Fibroblast of pulmonary artery (primary cell): ENCODE results near the gene TRIB2.
A peak's percentile ranks its signal among the peaks of the same experiment; 100 is the strongest.

ENCODE experiments used
- DNase-seq: peaks from one replicate; pipeline ENCODE4 v3.0.0-alpha.2; 2010; ENCODE audit warnings: low read depth
- H3K4me3 ChIP-seq: replicated peaks from 2 replicates; pipeline ENCODE4 v1.5.1; 2011; ENCODE audit warnings: low read depth, mild to moderate bottlenecking, control low read depth, low read length, moderate library complexity
- TF ChIP-seq, protein P1 (sequence below): IDR thresholded peaks from 2 replicates; pipeline ENCODE4 v1.5.1; 2011; ENCODE audit warnings: mild to moderate bottlenecking, control low read depth, low read length, inconsistent platforms; ENCODE audit errors: missing control alignments

TRIB2 gene

DNA sequence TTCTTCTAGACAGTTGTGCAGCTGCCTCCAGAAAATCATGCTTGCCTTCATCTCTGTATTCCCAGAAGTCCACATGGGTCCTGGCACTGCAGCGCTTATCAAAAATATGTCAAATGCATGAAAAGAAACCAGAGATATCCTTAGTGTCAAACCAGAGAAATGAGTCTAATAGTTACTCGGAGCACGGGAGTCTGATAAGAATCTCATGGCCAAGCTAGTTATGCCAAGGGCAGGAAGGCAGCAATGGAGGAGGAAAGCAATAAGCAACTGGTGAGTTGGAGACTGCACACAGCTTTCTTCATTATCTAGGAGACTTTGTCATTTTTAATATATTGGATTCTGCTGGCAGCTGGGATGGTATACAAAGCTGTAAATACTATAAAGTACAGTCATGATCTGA lies 38.6 kb downstream of the TRIB2 start:
- DNase-seq, result no peak
- H3K4me3 ChIP-seq, result no peak overlapping the region
- TF ChIP-seq, protein P1, sequence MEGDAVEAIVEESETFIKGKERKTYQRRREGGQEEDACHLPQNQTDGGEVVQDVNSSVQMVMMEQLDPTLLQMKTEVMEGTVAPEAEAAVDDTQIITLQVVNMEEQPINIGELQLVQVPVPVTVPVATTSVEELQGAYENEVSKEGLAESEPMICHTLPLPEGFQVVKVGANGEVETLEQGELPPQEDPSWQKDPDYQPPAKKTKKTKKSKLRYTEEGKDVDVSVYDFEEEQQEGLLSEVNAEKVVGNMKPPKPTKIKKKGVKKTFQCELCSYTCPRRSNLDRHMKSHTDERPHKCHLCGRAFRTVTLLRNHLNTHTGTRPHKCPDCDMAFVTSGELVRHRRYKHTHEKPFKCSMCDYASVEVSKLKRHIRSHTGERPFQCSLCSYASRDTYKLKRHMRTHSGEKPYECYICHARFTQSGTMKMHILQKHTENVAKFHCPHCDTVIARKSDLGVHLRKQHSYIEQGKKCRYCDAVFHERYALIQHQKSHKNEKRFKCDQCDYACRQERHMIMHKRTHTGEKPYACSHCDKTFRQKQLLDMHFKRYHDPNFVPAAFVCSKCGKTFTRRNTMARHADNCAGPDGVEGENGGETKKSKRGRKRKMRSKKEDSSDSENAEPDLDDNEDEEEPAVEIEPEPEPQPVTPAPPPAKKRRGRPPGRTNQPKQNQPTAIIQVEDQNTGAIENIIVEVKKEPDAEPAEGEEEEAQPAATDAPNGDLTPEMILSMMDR, result no peak

DNA sequence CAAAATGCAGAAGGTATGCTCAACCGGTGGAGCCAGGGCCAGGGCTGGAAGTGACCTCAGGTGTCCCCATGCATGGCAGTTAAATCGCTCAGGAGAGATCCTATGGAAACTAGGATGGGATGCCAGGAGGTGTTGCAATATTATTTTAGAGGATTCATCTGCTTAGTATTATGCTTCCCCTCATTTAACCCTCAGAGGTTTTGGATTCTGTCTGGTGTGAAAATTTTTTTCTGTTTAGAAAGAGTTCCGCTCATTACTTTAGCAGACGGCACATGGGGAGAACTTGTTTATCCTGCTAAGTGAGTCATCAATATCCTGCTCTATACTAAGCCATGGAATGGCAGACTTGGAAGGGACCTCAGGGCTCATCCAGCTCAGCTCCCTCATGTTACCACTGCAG lies 42.5 kb downstream of the TRIB2 start:
- H3K4me3 ChIP-seq, result no peak overlapping the region
- TF ChIP-seq, protein P1, result no peak
- peak; percentile 69 for DNase-seq

DNA sequence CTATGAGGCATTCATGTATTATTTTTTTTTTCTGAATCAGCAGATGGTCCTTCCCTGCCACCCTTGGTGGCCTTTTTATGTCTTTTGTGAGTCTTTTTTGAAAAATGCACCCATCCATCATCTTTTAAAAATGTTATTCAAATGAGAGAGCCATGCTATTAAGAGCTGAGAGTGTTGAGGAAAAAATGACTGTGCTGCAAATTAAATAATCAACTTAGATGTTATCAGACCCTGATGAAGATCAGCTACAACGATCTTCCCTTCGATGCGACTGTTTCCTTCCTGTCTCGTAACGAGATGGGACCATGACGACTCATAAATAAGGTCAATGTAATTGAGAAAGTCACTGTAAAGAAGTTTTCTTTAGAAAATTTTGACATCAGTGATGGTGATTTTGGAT lies 44.4 kb downstream of the TRIB2 start:
- no peak overlapping the region for H3K4me3 ChIP-seq
- TF ChIP-seq, protein P1, result no peak
- DNase-seq, result no peak

DNA sequence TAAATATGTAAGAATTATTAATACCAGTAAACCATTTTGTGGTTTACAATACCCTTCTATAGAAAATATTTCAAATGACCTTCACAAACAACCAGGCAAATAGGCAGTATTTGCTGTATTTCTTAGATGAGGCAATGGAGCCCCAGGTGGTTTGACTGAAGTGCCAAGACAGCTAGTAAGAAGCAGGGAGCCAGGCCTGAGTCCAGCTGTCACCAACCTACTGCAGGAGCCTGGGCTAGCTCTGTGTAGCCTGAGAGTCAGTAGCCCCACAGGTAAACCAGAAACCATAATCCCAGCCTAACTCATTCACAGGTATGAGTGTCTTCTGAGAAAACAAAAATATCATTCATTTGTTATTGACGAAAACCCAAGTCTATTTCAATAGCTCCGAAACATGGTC lies 45.6 kb downstream of the TRIB2 start:
- H3K4me3 ChIP-seq, result no peak overlapping the region
- TF ChIP-seq, protein P1, result no peak
- no peak for DNase-seq

DNA sequence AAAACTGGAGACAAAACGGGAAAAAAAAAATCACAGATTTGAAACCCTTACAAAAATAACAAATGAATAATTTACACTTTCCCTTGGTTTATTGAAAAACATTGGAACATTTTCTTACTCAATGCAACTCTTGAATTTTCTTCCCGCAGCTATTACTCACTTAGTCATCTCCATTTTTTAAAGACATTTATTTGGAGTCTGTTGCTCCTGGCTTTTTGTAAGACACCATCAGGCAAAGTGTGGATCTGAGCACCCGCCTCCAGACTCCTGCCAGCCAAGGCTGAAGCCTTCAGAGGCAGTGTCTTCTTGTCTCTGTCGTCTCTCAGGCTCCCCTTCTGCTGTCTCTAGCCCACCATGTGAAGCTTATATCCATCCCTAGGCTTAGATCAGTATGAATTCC lies 46.2 kb downstream of the TRIB2 start:
- TF ChIP-seq, protein P1, result no peak
- no peak overlapping the region for H3K4me3 ChIP-seq
- DNase-seq, result no peak

DNA sequence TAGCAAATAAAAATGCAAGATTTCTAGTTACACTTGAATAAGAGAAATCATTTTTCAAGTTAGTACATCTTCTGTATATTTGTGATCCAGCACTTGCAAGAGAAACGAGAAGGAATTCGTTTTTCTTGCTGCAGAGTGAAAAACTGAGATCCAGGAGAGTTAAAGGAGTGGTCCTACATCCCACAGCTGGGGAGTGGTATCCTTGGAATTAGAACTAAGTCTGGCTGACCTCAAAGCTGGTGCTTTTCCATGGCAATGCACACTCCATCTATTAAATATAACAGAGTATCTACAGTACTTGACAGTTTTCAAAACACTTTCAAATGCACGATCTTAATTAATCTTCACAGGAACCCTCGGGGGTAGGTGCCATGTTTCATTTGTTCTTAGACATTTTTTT lies 46.8 kb downstream of the TRIB2 start:
- TF ChIP-seq, protein P1, result no peak

DNA sequence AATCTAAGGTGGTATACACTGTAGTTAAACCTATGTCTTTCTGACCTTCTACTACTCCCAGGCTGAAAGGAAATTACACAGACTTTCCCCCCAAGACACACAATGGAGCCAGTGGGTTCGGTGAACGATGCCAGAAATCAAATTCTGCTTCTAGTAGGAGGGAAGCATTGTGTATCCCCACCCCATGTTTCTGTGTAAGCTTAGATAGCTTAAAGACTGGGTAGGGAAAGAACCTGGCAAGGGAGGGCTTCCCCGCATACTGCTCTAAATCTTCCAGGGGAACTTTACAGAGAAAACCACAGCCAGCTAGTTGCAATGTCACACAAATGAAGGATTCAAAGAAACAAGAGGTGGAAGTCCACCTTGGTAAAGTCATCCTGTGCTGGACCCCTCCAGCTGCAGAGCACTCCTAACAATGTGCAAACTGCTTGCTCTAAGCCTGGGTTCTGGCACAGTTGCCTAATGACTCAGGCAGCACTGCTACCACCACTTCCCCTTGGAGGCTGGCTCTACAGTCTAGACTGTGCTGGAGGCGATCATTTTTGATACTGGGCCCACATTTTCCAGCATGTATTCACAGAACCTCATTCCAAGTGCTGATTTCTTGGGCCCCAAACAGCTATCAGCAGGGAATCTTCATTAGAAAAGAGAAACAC lies 47.5 kb downstream of the TRIB2 start:
- no peak overlapping the region for H3K4me3 ChIP-seq
- peak; percentile 39 for DNase-seq
- TF ChIP-seq, protein P1, result no peak

More for the DNA sequence above, 46.8 kb downstream of the TRIB2 start:
- no peak for DNase-seq
- H3K4me3 ChIP-seq, result no peak overlapping the region
